ENCODE measurements around the gene GNG14. TPM values are rescaled to one million over a fixed set of nuclear protein-coding genes. Genes with fewer than 3 reads are reported as not detected.

GNG14 gene
- total RNA-seq, 1 donor from 2014 or later, result not detected

DNA sequence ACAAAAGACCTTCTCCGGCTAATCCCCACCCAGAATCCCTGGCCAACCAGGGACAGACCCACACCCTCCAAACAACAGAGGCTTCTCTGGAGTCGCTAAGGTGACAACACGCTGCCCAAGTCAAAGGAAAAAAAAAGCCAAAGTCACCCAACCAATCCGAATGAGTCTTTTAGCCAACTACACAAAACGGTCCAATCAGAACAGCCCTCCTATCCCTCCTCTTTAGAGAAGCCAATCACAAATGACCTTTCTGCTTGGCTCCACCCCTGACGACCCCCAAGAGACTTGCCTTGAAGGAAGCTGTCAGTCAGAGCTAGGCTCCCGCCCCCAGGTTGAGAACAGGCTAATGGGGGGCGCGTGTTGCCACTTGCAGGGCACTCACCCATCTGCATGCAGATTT, 15.2 kb downstream of the GNG14 start:
- TF ChIP-seq, protein P1, sequence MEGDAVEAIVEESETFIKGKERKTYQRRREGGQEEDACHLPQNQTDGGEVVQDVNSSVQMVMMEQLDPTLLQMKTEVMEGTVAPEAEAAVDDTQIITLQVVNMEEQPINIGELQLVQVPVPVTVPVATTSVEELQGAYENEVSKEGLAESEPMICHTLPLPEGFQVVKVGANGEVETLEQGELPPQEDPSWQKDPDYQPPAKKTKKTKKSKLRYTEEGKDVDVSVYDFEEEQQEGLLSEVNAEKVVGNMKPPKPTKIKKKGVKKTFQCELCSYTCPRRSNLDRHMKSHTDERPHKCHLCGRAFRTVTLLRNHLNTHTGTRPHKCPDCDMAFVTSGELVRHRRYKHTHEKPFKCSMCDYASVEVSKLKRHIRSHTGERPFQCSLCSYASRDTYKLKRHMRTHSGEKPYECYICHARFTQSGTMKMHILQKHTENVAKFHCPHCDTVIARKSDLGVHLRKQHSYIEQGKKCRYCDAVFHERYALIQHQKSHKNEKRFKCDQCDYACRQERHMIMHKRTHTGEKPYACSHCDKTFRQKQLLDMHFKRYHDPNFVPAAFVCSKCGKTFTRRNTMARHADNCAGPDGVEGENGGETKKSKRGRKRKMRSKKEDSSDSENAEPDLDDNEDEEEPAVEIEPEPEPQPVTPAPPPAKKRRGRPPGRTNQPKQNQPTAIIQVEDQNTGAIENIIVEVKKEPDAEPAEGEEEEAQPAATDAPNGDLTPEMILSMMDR (IDR thresholded peaks at IDR 0.05; ENCODE audit: insufficient read depth, low read length, severe bottlenecking), result no peak
- FAIRE-seq, result peak; percentile 70
- no peak for DNase-seq (ENCODE audit: low read depth)
- Histone ChIP-seq H3K4me3 (ENCODE audit: low read depth, low read length) (no peak overlapping the region), H3K27me3 (ENCODE audit: control insufficient read depth, insufficient read depth, low read length) (no peaks in the 10 kb centered on the region), H3K36me3 (ENCODE audit: control insufficient read depth, insufficient read depth, low read length) (peaks cover 37% of the 10 kb centered on the region)

DNA sequence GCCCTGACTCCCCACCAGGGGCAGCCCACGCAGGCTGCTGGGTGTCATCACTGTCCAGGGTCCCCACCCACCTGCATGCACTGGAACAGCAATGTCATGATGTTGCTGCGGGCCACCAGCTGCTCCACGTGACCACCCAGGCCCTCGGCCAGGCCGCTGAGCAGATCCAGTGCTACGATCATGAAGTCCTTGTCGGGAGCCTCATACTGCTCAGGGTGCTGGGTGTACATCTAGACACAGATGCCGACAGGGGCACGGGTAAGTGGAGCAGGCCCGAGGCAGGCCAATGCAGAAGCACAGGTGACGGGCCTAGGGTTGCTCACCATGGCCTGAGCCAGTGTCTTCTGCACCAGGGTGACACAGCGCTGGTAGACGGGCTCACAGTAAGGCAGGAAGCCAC, 17.4 kb downstream of the GNG14 start:
- TF ChIP-seq, protein P1 (IDR thresholded peaks at IDR 0.05; ENCODE audit: insufficient read depth, low read length, severe bottlenecking), result no peak
- H3K4me3 ChIP-seq (ENCODE audit: low read depth, low read length), result no peak overlapping the region
- no peaks in the 10 kb centered on the region for H3K27me3 ChIP-seq (ENCODE audit: control insufficient read depth, insufficient read depth, low read length)
- FAIRE-seq, result no peak
- peaks cover 40% of the 10 kb centered on the region for H3K36me3 ChIP-seq (ENCODE audit: control insufficient read depth, insufficient read depth, low read length)
- DNase-seq (ENCODE audit: low read depth), result no peak

DNA sequence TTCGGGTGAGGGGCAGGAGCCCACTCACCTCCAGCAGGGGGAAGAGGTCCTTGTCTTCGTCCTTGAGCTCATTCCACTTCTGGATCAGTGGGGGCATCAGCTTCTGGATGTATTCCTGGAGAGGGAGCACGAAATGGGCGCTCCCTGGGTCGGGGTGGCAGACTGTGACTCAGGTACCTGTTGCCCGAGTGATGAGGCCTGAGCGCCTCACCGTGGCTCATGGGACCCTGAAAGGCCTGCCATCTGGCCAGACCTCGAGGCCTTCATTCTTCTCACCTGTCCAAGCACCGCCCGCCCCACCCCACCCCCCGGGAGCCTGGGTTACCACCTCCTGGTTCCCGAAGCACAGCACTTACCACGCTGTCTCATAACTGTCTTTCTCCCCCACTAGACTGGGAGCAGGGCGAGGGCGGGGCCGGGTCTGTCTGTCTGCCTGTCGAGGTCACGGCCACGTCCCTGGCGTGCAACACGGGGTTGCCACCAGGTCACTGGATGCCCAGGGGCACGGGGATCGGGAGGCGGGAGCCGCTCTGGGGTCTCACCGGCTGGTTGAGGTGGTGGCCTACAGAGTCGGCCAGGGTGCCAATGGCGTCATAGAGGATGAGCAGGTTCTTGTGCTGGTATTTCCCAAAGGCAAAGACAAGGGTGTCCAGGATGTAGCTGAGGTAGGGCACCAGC, 18.0 kb downstream of the GNG14 start:
- TF ChIP-seq, protein P1 (IDR thresholded peaks at IDR 0.05; ENCODE audit: insufficient read depth, low read length, severe bottlenecking), result no peak
- peaks cover 43% of the 10 kb centered on the region for H3K36me3 ChIP-seq (ENCODE audit: control insufficient read depth, insufficient read depth, low read length)
- no peak for FAIRE-seq
- no peaks in the 10 kb centered on the region for H3K27me3 ChIP-seq (ENCODE audit: control insufficient read depth, insufficient read depth, low read length)
- H3K4me3 ChIP-seq (ENCODE audit: low read depth, low read length), result no peak overlapping the region
- no peak for DNase-seq (ENCODE audit: low read depth)

DNA sequence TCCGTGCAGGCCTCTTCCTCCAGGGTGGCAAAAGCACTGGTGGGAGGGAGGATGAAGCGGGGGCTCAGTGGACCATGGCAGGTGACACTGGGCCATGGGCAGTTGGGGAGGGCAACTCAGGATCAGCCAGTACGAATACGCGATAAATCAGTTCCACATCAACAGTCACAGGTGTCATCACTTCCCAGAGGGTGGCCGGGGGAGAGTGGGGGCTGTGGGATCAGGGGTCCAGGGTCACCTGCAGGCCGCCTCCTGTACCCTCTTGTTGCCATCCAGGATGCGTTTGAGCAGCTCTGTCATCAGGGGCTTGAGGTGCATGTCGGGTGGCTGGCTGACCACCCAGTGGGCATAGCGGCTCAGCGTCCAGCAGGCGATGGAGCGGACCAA, 18.5 kb downstream of the GNG14 start:
- no peak for FAIRE-seq
- Histone ChIP-seq H3K27me3 (ENCODE audit: control insufficient read depth, insufficient read depth, low read length) (no peaks in the 10 kb centered on the region), H3K36me3 (ENCODE audit: control insufficient read depth, insufficient read depth, low read length) (peaks cover 42% of the 10 kb centered on the region), H3K4me3 (ENCODE audit: low read depth, low read length) (no peak overlapping the region)
- TF ChIP-seq, protein P1 (IDR thresholded peaks at IDR 0.05; ENCODE audit: insufficient read depth, low read length, severe bottlenecking), result no peak
- DNase-seq (ENCODE audit: low read depth), result no peak

GRCh38 chr19:12708641-12709040, 20.8 kb downstream of the GNG14 start:
- FAIRE-seq, result no peak
- peaks cover 32% of the 10 kb centered on the region for H3K36me3 ChIP-seq (ENCODE audit: control insufficient read depth, insufficient read depth, low read length)

More at GRCh38 chr19:12708641-12709040, 20.8 kb downstream of the GNG14 start:
- Histone ChIP-seq H3K4me3 (ENCODE audit: low read depth, low read length) (no peak overlapping the region), H3K27me3 (ENCODE audit: control insufficient read depth, insufficient read depth, low read length) (no peaks in the 10 kb centered on the region)
- TF ChIP-seq, protein P1 (IDR thresholded peaks at IDR 0.05; ENCODE audit: insufficient read depth, low read length, severe bottlenecking), result no peak
- no peak for DNase-seq (ENCODE audit: low read depth)

Measured in bronchial epithelial cell (primary cell).